CD14-positive monocyte (primary cell): ENCODE results near the gene SMIM38. TPM values are rescaled to one million over a fixed set of nuclear protein-coding genes. Genes with fewer than 3 reads are reported as not detected.

Experiments used
- DNase-seq, 3 donors: peaks; one replicate each; pipeline ENCODE4 v3.0.0-alpha.2; 2011 to 2022
- H2AFZ ChIP-seq: 2 replicates; pipeline ENCODE4 v1.6.0; 2012; ENCODE audit warnings: mild to moderate bottlenecking, low read depth, low read length, inconsistent platforms; ENCODE audit not compliant: insufficient read depth, poor library complexity, severe bottlenecking
- H3K27ac ChIP-seq, 2 donors: 1 replicate in 1 of 2; 2 replicates in 1 of 2; pipeline ENCODE4 v1.5.1; 2012 to 2013; ENCODE audit warnings: low read length in 2 of 2, control low read depth in 1 of 2, inconsistent platforms in 1 of 2, low read depth in 1 of 2, mild to moderate bottlenecking in 1 of 2
- H3K27me3 ChIP-seq, 2 donors: one replicate each; pipeline versions ENCODE4 v1.6.0 to v1.6.1; 2011 to 2013; ENCODE audit warnings: low read length in 2 of 2; ENCODE audit not compliant: control insufficient read depth in 2 of 2, insufficient read depth in 2 of 2
- H3K36me3 ChIP-seq, 2 donors: replicated peaks in 1 of 2; 1 replicate in 1 of 2; 2 replicates in 1 of 2; pipeline versions ENCODE4 v1.5.1 to v1.6.1; 2012 to 2013; ENCODE audit warnings: low read length in 2 of 2, control low read depth in 1 of 2, inconsistent platforms in 1 of 2, mild to moderate bottlenecking in 1 of 2; ENCODE audit not compliant: insufficient read depth in 2 of 2, control insufficient read depth in 1 of 2
- H3K4me1 ChIP-seq, 2 donors: 1 replicate in 1 of 2; 2 replicates in 1 of 2; pipeline versions ENCODE4 v1.5.1 to v1.6.1; 2012 to 2013; ENCODE audit warnings: low read length in 2 of 2, control low read depth in 1 of 2, inconsistent platforms in 1 of 2, mild to moderate bottlenecking in 1 of 2, moderate library complexity in 1 of 2; ENCODE audit not compliant: insufficient read depth in 2 of 2, control insufficient read depth in 1 of 2
- H3K4me2 ChIP-seq: replicated peaks from 2 replicates; pipeline ENCODE3; 2012; ENCODE audit warnings: low read length, moderate library complexity, mild to moderate bottlenecking; ENCODE audit not compliant: poor library complexity, severe bottlenecking; ENCODE audit errors: extremely low read depth
- H3K4me3 ChIP-seq, 3 experiments: fragments of 200-600 bp in 1 of 3; sonication (generic) in 1 of 3; replicated peaks in 1 of 3; 1 replicate in 2 of 3; 2 replicates in 1 of 3; pipeline ENCODE4 v1.5.1; 2011 to 2013; ENCODE audit warnings: low read length in 3 of 3, mild to moderate bottlenecking in 3 of 3, control low read depth in 2 of 3, low read depth in 2 of 3, inconsistent platforms in 1 of 3, moderate library complexity in 1 of 3
- H3K79me2 ChIP-seq: 2 replicates; pipeline ENCODE4 v1.6.0; 2012; ENCODE audit warnings: mild to moderate bottlenecking, control low read depth, inconsistent platforms, low read length, moderate library complexity; ENCODE audit not compliant: insufficient read depth
- H3K9ac ChIP-seq: 2 replicates; pipeline ENCODE4 v1.6.0; 2017; ENCODE audit warnings: low read length, mild to moderate bottlenecking; ENCODE audit not compliant: insufficient read depth, poor library complexity, severe bottlenecking
- H3K9me3 ChIP-seq, 2 donors: replicated peaks in 1 of 2; 1 replicate in 1 of 2; 2 replicates in 1 of 2; pipeline versions ENCODE4 v1.5.1 to v1.6.1; 2012 to 2013; ENCODE audit warnings: low read length in 2 of 2, control low read depth in 1 of 2; ENCODE audit not compliant: control insufficient read depth in 1 of 2, insufficient read depth in 1 of 2
- H4K20me1 ChIP-seq: 2 replicates; pipeline ENCODE4 v1.6.0; 2012; ENCODE audit warnings: mild to moderate bottlenecking, low read length, control low read depth, moderate library complexity; ENCODE audit not compliant: insufficient read depth
- H3K27ac Mint-ChIP-seq, 7 donors: one replicate each; pipeline ENCODE4 v1.8.0; 2020; ENCODE audit warnings: mild to moderate bottlenecking in 7 of 7, mixed read lengths in 7 of 7, moderate library complexity in 6 of 7, inconsistent platforms in 2 of 7
- H3K27me3 Mint-ChIP-seq, 3 donors: one replicate each; pipeline ENCODE4 v1.8.0; 2021 to 2022; ENCODE audit warnings: low read depth in 3 of 3, mild to moderate bottlenecking in 3 of 3, mixed read lengths in 3 of 3, moderate library complexity in 3 of 3, inconsistent platforms in 1 of 3
- H3K36me3 Mint-ChIP-seq, 2 donors: one replicate each; pipeline ENCODE4 v1.8.0; 2020; ENCODE audit warnings: mixed read lengths in 2 of 2, inconsistent platforms in 1 of 2, mild to moderate bottlenecking in 1 of 2
- H3K4me1 Mint-ChIP-seq: one replicate; pipeline ENCODE4 v1.8.0; 2020; ENCODE audit warnings: mild to moderate bottlenecking, mixed read lengths
- H3K4me3 Mint-ChIP-seq, 2 donors: one replicate each; pipeline ENCODE4 v1.8.0; 2020; ENCODE audit warnings: mild to moderate bottlenecking in 2 of 2, mixed read lengths in 2 of 2, moderate library complexity in 1 of 2
- H3K9me3 Mint-ChIP-seq, 7 donors: one replicate each; pipeline ENCODE4 v1.8.0; 2020 to 2022; ENCODE audit warnings: mixed read lengths in 7 of 7, mild to moderate bottlenecking in 6 of 7, moderate library complexity in 6 of 7, inconsistent platforms in 2 of 7
- WGBS: methylation state at CpG from one replicate; pipeline ENCODE4 v1.1.5; 2013; ENCODE audit warnings: missing lambda C conversion rate; ENCODE audit not compliant: insufficient coverage; 5-methylcytosine and 5-hydroxymethylcytosine counted together
- intact Hi-C, 2 donors: fragments of 100-400 bp; cut with micrococcal nuclease; formaldehyde crosslinking; loops; one replicate each; pipeline versions ENCODE4 v1.15.0 to v1.15.1; 2023
- polyA plus RNA-seq, 3 donors: library from polyadenylated mRNA; depleted of rRNA in 1 of 3; unstranded in 2 of 3; stranded (reverse) in 1 of 3; fragments of 300-500 nt in 2 of 3; fragments of >200 nt in 1 of 3; fragmentation: Illumina TruSeq in 2 of 3; gene quantifications; 1 replicate in 2 of 3; 2 replicates in 1 of 3; pipeline ENCODE4 v1.2.3, GENCODE V29; 2012 to 2021
- TF ChIP-seq, protein P1 (sequence below): fragments of 200-600 bp; IDR thresholded peaks from one replicate; pipeline ENCODE4 v1.8.0; 2022; ENCODE audit warnings: antibody characterized with exemption, mild to moderate bottlenecking

Gene SMIM38
- polyA plus RNA-seq, 3 donors = 0.05 TPM; not detected in 2

DNA sequence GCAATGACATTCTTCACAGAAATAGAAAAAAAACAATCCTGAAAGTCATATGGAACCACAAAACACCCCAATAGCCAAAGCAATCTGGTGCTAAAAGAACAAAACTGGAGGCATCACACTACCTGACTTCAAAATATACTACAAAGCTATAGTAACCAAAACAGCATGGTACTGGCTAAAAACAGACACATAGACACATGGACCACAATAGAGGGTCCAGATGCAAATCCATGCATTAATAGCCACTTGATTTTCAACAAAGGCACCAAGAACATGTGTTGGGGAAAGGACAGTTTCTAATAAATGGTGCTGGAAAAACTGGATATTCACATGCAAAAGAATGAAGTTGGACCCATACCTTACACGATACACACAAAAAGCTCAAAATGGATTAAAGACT lies 27.9 kb upstream of the SMIM38 start:
- no peaks in the 10 kb centered on the region for H3K27me3 ChIP-seq
- no peak overlapping the region for H2AFZ ChIP-seq
- no peak for DNase-seq
- Mint-ChIP-seq H3K27ac (no peak overlapping the region), H3K9me3 (peaks cover 2 to 25% (median 11%) of the 10 kb centered on the region in 7 donors), H3K4me1 (peaks cover 5% of the 10 kb centered on the region), H3K4me3 (no peak overlapping the region), H3K36me3 (no peaks in the 10 kb centered on the region), H3K27me3 (peaks cover 2 to 7% (median 2%) of the 10 kb centered on the region in 3 donors)
- no peak overlapping the region for H3K27ac ChIP-seq
- no peaks in the 10 kb centered on the region for H3K79me2 ChIP-seq
- no peak overlapping the region for H3K4me3 ChIP-seq
- peaks cover under 1 to 4% of the 10 kb centered on the region in 2 donors for H3K9me3 ChIP-seq
- no peaks in the 10 kb centered on the region for H4K20me1 ChIP-seq
- no peaks in the 10 kb centered on the region for H3K4me1 ChIP-seq
- no peak overlapping the region for H3K9ac ChIP-seq
- intact Hi-C loops = no loop called here
- no CpG with 5 or more reads among the region's 1 CpG for WGBS
- H3K4me2 ChIP-seq = no peak overlapping the region
- H3K36me3 ChIP-seq = no peaks in the 10 kb centered on the region
- TF ChIP-seq, protein P1, sequence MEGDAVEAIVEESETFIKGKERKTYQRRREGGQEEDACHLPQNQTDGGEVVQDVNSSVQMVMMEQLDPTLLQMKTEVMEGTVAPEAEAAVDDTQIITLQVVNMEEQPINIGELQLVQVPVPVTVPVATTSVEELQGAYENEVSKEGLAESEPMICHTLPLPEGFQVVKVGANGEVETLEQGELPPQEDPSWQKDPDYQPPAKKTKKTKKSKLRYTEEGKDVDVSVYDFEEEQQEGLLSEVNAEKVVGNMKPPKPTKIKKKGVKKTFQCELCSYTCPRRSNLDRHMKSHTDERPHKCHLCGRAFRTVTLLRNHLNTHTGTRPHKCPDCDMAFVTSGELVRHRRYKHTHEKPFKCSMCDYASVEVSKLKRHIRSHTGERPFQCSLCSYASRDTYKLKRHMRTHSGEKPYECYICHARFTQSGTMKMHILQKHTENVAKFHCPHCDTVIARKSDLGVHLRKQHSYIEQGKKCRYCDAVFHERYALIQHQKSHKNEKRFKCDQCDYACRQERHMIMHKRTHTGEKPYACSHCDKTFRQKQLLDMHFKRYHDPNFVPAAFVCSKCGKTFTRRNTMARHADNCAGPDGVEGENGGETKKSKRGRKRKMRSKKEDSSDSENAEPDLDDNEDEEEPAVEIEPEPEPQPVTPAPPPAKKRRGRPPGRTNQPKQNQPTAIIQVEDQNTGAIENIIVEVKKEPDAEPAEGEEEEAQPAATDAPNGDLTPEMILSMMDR = no peak

DNA sequence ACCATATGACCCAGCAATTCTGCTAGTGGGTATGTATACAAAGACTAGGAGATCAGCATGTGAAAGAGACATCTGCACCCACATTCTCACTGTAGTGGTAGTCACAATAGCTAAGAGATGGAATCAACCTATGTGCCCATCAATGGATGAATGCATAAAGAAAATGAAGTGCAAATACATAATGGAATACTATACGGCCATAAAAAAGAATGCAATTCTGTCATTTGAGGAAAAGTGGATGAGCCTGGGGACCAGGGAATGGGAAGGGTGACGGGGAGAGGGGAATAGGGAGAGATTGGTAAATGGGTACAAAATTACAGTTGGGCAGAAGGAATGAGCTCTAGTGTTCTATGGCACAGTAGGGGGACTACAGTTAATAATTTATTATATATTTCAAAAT lies 26.7 kb upstream of the SMIM38 start:
- Histone ChIP-seq H3K4me3 (no peak overlapping the region), H3K9me3 (peaks cover 8 to 11% of the 10 kb centered on the region in 2 donors), H3K27me3 (no peaks in the 10 kb centered on the region), H3K79me2 (no peaks in the 10 kb centered on the region), H3K27ac (no peak overlapping the region), H3K4me2 (no peak overlapping the region), H3K36me3 (no peaks in the 10 kb centered on the region), H2AFZ (no peak overlapping the region), H3K9ac (no peak overlapping the region), H3K4me1 (no peaks in the 10 kb centered on the region), H4K20me1 (no peaks in the 10 kb centered on the region)
- DNase-seq = no peak
- Mint-ChIP-seq H3K4me1 (peaks cover 3% of the 10 kb centered on the region), H3K4me3 (no peak overlapping the region), H3K27me3 (peaks cover 2 to 3% (median 2%) of the 10 kb centered on the region in 3 donors), H3K36me3 (no peaks in the 10 kb centered on the region), H3K27ac (no peak overlapping the region), H3K9me3 (peaks cover 8 to 36% (median 20%) of the 10 kb centered on the region in 7 donors)
- TF ChIP-seq, protein P1 = no peak
- intact Hi-C loops = no loop called here
- 100% methylated on average over 2 of the region's 2 CpGs for WGBS
